Kidney (tissue), 14 donors: Measurements from ENCODE around the gene AHSG. TPM values are rescaled to one million over a fixed set of nuclear protein-coding genes. Genes with fewer than 3 reads are reported as not detected.

Source experiments
- DNase-seq, 5 donors: peaks; one replicate each; pipeline ENCODE4 v3.0.0-alpha.2; 2013 to 2020
- FAIRE-seq: peaks from 2 replicates; lab custom pipeline; 2012; peaks lifted over from hg19 to GRCh38; lab: Jason Lieb, UNC
- H3K27ac ChIP-seq, 2 donors: one replicate each; pipeline ENCODE4 v1.7.0; 2013; ENCODE audit warnings: low read depth in 2 of 2, low read length in 2 of 2, inconsistent platforms in 1 of 2
- H3K27me3 ChIP-seq: one replicate; pipeline ENCODE4 v1.7.1; 2013; ENCODE audit warnings: low read length, inconsistent platforms; ENCODE audit not compliant: control insufficient read depth, insufficient read depth
- H3K36me3 ChIP-seq, 3 donors: one replicate each; pipeline versions ENCODE4 v1.7.0 to v1.7.1; 2013; ENCODE audit warnings: low read length in 3 of 3, control low read depth in 1 of 3, inconsistent platforms in 1 of 3; ENCODE audit not compliant: insufficient read depth in 3 of 3, control insufficient read depth in 2 of 3
- H3K4me1 ChIP-seq, 3 donors: one replicate each; pipeline versions ENCODE4 v1.7.0 to v1.7.1; 2013; ENCODE audit warnings: low read length in 3 of 3, inconsistent platforms in 1 of 3, low read depth in 1 of 3; ENCODE audit not compliant: control insufficient read depth in 2 of 3, insufficient read depth in 2 of 3
- H3K4me3 ChIP-seq, 3 donors: one replicate each; pipeline versions ENCODE4 v1.7.0 to v1.8.1; 2013; ENCODE audit warnings: low read length in 3 of 3, control low read depth in 1 of 3, inconsistent platforms in 1 of 3
- H3K9ac ChIP-seq, 3 donors: one replicate each; pipeline versions ENCODE4 v1.7.0 to v1.7.1; 2013; ENCODE audit warnings: low read length in 3 of 3, control low read depth in 1 of 3, inconsistent platforms in 1 of 3
- H3K9me3 ChIP-seq, 3 donors: one replicate each; pipeline versions ENCODE4 v1.7.0 to v1.7.1; 2013; ENCODE audit warnings: low read length in 3 of 3, control low read depth in 1 of 3, inconsistent platforms in 1 of 3; ENCODE audit not compliant: control insufficient read depth in 2 of 3, insufficient read depth in 1 of 3
- CTCF ChIP-seq: IDR thresholded peaks from 3 replicates; pipeline ENCODE4 v1.5.1; 2012; ENCODE audit warnings: mild to moderate bottlenecking, moderate library complexity, borderline replicate concordance; ENCODE audit not compliant: insufficient read depth; ENCODE audit errors: extremely low read depth
- intact Hi-C: fragments of 100-400 bp; cut with DNase I; formaldehyde crosslinking; loops from one replicate; pipeline ENCODE4 v1.11.1; 2022
- polyA plus RNA-seq: library from polyadenylated mRNA; stranded (reverse); fragments of 350-450 nt; fragmentation: Illumina TruSeq; extraction: RNeasy Lipid Tissue Mini Kit (QIAGEN cat#74804); gene quantifications from one replicate; pipeline ENCODE4 v1.2.3, GENCODE V29; 2014; ENCODE audit warnings: low read depth, low replicate concordance; ENCODE audit not compliant: insufficient read depth
- total RNA-seq: library from RNA; stranded (reverse); fragmentation: NEBNext Ultra II Directional; extraction: Animal tissue kit (Norgen Biotek cat#: 25700); gene quantifications from one replicate; pipeline ENCODE4 v1.2.1, GENCODE V29; 2021
- donor health status: control.
- donor health status: control.
- donor health status: control.
- donor health status: control.
- donor health status: control.
- donor health status: DM: yes; HTN: yes; CAD: no.
- donor health status: Normal renal cell carcinoma (clear cell type).

Gene AHSG
- total and polyA plus RNA-seq, 2 donors from 2014 or later: 0.34 TPM; not detected in 1

GRCh38 chr3:186603159-186603558 is 9.7 kb upstream of the AHSG start:
- H3K4me3 ChIP-seq: no peak overlapping the region
- TF ChIP-seq CTCF: no peak
- H3K27me3 ChIP-seq: no peaks in the 10 kb centered on the region
- FAIRE-seq (no peak), DNase-seq (no peak)
- no peaks in the 10 kb centered on the region for H3K9me3 ChIP-seq
- no peaks in the 10 kb centered on the region for H3K36me3 ChIP-seq
- no peak overlapping the region for H3K27ac ChIP-seq
- peaks cover 0 to 17% (median 3%) of the 10 kb centered on the region in 3 donors for H3K4me1 ChIP-seq
- intact Hi-C loops: no loop called here
- H3K9ac ChIP-seq: no peak overlapping the region

- Histone ChIP-seq H3K4me3 (no peak overlapping the region), H3K9me3 (no peaks in the 10 kb centered on the region), H3K27ac (no peak overlapping the region), H3K27me3 (no peaks in the 10 kb centered on the region), H3K4me1 (no peaks in the 10 kb centered on the region), H3K9ac (no peak overlapping the region), H3K36me3 (no peaks in the 10 kb centered on the region)
- no peak for FAIRE-seq
- intact Hi-C loops: no loop called here
- DNase-seq: no peak
- no peak for TF ChIP-seq CTCF
Observed at GRCh38 chr3:186605078-186605477, 7.8 kb upstream of the AHSG start.

- Histone ChIP-seq H3K9me3 (no peaks in the 10 kb centered on the region), H3K36me3 (no peaks in the 10 kb centered on the region), H3K27ac (no peak overlapping the region), H3K4me3 (no peak overlapping the region), H3K27me3 (no peaks in the 10 kb centered on the region), H3K9ac (no peak overlapping the region), H3K4me1 (no peaks in the 10 kb centered on the region)
- DNase-seq (no peak), FAIRE-seq (no peak)
- TF ChIP-seq CTCF: no peak
- intact Hi-C loops: no loop called here
Observed at GRCh38 chr3:186605561-186606545, 7.0 kb upstream of the AHSG start.
